Activated CD4-positive, alpha-beta T cell treated with anti-CD3 and anti-CD28 coated beads, Interleukin-2, Interleukin-4, amounts not matched to agents 100 ng/mL and 50 ng/mL, durations not matched to agents 16 hours and 8 hours (primary cell): ENCODE data around the gene ADGRL1.
"Not testable (repeated sequence)": the region's sequence is repeated elsewhere in the genome, so short reads cannot be mapped to it uniquely, and the experiment has no call there.

Experiments
- DNase-seq: peaks from one replicate; pipeline ENCODE4 v3.0.0-alpha.2; 2020; ENCODE audit warnings: low spot score

ADGRL1 gene

DNA sequence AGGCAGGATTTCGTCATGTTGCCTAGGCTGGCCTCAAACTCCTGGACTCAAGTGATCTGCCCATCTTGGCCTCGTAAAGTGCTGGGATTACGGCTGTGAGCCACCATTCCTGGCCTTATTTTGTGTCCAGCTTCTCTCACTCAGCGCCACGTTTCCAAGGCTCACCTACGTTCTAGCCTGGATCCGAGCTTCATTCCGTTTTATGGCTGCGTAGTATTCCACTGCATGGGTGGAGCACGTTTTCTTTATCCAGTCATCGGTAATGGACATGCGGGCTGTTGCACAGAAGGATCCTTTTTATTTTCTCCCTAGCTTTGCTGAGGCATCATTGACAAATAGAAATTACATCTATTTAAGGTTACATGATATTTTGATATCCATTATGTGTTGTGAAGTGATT lies 16.6 kb downstream of the ADGRL1 start:
- no peak for DNase-seq

DNA sequence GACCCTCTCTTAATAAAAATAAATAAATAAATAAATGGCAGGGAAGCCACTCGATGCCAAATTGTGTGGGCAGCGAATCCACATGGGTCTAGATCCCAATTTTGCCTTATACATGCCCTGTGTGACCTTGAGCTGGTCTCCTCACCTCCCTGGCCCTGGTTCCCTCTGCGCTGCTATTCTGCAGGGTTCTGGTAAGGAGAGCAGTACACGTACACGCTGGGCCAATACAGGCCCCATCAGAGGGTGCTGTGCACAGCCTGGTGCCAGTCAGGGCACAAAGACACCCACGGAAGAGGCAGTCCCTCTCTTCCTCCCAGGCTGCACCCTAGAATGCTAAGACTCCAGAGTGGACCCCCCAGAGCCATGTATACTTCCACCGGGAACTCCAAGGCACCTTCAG lies 17.9 kb downstream of the ADGRL1 start:
- not testable (repeated sequence) for DNase-seq

DNA sequence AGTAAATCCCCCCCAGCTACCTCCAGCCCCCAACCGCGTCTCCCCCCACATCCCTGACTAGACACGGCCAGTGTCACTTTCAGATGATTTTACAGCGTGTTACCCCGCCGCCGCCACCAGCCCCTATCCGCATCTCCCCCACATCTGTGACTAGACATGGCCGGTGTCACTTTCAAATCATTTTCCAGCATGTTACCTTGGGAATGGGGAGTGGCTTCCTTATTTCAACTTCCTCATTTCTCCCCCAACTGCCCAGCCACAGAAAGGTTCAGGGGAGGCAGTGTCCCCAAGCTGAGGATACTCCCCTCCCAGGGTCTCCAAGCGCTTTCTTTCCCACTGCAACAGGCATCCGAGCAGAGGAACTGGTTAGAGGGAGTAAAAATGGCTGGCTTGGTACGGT lies 18.4 kb downstream of the ADGRL1 start:
- DNase-seq, result no peak

DNA sequence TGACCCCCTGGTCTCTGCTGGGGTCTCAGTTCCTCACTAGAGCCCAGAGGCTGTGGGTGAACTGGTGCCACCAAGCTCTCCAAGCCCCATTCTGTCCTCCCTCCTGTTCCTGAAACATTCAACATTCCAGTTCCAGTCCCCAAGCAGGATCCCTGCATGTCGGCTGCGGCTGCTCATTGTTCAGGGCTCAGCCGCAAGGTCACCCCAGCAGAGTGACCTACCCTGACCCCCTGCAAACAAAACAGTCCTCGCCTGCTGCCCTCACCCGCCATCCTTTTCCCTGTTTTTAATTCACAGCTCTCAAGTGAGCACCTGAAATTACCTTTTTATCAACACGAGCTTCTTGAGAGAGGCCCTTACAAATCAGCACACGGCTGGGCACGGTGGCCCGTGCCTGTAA lies 19.3 kb downstream of the ADGRL1 start:
- not testable (repeated sequence) for DNase-seq

DNA sequence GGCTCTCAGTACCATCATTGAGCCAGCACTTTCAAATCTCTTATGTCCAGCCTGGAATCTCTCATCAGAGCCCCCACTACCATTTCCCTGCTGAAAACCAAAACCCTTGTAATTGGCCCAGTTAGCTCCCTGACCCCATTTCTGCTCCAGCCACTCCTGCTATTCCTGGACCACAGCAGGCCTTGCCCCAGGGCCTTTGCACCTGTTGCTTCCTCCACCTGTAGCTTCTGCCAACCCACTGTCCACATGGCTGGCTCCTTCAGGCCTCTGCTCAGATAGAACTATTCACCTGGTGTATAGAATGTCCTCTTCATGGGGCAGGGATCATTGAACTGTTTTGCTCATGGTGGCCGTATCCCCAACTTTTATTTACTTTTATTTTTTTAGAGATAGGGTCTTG lies 20.3 kb downstream of the ADGRL1 start:
- DNase-seq, result not testable (repeated sequence)

DNA sequence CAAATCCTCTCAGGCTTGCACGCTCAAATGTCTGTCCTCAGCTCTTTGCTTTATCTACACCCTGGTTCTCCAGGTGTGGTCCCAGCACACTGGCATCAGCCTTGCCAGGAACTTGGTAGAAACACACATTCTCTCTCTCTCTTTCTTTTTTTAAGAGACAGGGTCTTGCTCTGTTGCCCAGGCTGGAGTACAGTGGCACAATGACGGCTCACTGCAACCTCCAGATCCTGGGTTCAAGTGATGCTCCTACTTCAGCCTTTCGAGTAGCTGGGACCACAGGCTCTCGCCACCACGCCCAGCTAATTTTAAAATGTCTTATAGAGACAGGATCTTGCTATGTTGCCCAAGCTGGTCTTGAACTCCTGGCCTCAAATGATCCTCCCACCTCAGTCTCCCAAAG lies 20.8 kb downstream of the ADGRL1 start:
- DNase-seq, result no peak

DNA sequence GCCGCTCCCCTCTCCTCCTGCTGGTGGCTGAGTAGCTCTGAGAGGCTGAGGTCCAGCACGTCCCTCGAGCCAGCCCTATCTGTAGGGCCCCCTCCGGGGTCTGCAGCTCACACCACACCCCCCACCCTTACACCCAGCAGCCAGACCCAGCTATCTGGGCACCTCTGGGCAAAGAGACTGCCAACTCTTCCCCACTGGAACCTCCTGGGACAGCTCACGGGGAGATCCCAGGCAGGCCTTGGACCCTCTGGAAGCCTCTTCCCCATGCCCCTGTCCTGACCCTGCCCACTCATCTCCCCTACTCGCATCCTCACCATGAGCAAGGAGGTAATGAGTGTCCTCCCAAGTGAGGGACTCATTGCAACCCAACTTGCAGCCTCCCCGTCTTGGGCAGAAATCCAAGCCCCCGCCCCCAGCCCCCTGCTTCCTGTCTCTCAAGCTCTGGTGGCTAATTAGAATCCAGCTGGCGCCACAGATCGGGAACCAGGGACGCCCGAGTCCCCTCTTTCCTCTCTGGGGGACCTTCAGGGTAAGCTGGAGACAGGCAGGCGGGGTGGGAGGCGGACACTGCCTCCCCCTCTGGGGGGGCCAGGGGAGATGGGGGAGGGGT lies 22.1 kb downstream of the ADGRL1 start:
- no peak for DNase-seq

DNA sequence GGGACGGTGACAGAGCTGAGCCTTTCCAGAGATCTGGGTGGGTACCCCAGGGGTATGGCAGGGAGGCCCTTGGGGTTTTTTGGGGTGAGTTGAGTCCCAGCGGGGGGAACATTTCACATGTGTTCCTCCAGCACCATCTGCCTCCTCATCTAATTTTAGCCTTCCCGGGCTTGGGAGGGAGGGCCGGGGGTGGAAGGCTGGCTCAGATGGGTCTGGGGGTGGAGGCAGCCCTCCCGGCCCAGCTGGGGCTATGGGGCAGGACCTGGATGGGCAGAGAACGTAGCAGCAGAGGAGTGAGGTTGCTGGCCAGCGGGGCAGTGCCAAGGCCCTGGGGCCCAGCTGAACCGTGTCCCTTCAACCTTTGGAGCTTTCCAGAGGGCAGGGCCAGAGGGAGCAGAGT lies 23.5 kb downstream of the ADGRL1 start:
- DNase-seq, result no peak

DNA sequence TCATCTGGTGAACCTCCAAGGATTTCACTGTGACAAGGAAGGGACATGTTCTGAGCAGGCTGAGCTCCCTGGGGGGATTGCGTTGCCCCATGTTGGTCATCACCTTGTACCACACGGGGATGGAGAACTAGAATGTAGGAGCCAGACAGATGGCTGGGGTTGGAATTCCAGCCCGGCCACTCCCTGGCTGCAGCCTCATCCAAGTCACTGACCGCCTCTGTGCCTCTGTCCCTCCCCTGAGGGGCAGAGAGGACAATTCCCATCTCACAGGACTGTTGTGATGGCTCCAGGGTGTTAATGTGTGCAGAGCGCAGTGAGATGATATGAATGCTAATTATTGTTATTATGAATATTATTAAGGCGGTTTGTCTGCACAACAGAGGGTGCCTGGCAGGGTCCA lies 24.1 kb downstream of the ADGRL1 start:
- DNase-seq, result no peak

DNA sequence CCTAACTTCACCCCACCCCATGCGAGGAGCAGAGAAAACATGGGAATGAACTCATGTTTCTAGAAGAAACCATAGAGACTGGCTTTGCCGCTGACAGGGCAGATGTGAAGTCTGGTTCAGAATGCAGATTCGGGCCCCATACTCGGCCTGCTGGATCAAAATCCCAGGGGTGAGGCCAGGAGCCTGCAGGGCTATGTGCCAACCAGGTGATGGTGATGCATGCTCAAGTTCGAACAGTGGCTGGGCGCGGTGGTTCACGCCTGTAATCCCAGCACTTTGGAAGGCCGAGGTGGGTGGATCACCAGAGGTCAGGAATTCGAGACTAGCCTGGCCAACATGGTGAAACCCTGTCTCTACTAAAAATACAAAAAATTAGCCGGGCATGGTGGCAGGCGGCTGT lies 24.8 kb downstream of the ADGRL1 start:
- not testable (repeated sequence) for DNase-seq

DNA sequence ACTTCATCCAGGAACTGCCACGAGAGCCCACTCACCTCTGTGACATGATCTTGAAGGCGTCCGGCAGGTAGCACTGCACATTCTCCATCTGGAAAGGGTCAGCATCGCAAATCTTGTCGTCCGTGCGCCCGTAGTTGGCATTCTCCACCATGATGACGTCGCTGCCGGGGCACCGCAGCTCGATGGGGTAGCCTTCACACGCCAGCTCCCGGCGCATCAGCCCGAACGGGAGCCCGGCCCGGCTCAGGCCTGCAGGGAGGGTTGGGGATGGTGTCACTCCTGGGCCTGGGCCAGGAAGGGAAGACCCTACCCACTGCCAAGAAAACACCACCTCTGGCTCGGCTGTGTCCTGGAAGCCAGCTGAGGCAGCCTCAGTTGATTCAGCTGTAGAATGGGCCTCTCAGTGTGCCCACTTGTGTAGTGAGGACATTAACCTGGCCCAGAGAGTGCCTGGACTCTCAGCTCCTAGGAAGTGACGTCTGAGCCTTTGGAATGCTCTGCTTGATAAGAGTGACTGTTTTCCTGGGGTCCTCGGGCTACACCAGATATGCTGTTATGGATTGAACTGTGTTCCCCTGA lies 28.4 kb downstream of the ADGRL1 start:
- no peak for DNase-seq

DNA sequence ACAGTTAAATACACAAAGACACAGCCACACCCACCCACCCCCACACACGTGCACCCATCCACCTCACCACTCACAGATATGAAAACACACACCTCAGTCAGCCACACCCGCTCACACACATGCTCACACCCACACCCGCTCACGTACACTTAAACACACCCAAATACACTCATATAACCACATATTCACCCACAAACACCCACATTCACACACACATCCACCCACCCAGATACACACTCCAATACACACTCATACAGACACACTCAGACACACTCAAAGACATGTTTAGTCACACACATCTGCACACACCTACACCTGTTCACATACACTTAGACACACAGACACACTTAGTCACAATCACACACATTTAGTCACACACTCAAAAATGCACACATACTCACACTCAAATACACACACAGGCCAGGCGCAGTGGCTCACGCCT lies 30.6 kb downstream of the ADGRL1 start:
- no peak for DNase-seq

DNA sequence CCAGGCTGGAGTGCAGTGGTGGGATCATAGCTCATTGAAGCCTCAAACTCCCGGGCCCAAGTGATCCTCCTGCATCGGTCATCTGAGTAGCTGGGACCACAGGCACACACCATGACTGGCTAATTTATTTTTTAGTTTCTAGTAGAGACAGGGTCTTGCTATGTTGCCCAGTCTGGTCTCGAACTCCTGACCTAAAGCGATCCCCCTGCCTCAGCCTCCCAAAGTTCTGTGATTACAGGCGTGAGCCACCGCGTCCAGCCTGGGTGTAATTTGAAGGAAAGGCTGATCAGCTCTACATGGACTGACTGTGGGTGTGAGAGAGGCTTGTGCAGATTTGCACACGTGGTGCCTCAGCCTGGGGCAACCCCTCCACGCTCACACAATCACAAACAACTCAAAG lies 31.1 kb downstream of the ADGRL1 start:
- DNase-seq, result no peak

DNA sequence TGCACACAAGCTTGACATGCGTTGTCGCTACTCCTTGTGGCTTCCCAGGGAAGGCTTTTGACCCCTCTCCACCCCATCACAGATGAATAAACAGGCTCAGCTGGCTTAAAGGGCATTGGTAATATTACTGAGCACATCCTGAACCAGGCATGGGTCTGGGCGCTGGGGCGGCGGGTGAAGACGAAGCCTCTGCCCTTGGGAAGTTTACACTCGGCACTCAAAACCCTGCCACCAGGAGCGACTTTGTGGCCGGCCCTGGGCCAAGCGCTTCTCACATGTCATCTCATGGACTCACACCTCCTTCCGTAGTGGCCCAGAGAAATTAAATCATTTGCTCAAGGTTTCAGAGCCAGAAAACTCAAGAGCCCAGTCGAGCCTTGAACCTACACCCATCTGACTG lies 37.0 kb downstream of the ADGRL1 start:
- DNase-seq, result no peak

DNA sequence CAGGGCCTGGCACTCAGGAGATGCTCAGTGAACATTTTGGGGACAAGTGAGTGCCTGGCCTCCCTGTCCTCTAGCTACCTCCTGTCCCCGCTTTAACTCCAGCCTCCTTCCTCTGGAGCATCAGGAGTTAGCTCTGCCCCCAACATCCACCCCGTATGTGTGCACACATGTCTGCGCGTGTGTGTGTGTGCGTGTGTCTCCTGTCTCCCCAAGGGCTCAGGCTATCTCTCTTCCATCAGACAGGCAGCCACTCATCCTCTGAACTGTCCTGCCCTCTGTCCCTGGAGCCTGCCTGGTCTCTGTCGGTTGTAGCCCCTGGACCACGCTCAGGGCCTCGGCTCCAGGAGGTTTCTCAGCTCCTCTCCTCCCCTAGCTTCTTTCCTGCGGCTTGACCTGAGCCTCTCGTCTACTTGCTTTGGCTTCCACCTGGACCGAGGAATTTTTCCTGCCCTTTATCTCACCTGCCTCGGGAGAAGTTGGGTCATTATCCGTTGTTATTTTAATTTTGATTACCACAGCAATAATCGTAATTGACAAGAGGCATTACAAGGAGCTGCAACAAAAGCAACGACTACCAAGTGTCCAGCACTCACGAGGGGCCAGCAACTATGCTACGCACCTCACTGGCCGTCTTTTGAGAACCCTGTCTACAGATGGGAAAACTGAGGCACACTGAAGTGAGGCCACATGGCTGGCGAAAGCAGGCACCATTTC lies 37.6 kb downstream of the ADGRL1 start:
- no peak for DNase-seq

DNA sequence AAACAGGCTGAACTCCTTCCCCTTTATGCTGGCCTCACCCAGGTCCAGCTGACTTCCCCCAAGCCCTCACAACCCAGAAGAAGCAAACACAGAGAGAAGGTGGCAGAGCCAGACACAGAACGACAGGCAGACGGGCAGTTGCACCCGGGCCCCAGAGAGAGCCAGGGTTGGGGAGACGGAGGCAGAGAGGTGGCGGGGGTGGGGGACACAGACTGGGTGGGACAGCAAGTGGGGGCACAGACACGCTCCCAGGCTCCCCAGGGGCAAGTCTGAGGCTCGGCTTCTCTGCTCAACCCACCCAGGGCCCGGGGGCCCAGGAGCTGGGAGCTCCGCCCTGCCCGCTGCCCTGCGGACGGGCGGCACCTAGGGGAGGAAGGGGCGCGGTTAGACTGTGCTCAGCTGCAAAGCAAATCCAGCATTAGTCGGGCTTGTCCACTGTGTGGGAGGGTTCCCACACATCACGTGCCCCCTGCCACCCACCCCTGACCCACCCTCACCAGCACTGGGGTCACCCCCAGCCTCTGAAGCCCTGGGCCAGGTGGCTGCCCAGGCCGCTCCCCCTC lies 38.3 kb downstream of the ADGRL1 start:
- no peak for DNase-seq

DNA sequence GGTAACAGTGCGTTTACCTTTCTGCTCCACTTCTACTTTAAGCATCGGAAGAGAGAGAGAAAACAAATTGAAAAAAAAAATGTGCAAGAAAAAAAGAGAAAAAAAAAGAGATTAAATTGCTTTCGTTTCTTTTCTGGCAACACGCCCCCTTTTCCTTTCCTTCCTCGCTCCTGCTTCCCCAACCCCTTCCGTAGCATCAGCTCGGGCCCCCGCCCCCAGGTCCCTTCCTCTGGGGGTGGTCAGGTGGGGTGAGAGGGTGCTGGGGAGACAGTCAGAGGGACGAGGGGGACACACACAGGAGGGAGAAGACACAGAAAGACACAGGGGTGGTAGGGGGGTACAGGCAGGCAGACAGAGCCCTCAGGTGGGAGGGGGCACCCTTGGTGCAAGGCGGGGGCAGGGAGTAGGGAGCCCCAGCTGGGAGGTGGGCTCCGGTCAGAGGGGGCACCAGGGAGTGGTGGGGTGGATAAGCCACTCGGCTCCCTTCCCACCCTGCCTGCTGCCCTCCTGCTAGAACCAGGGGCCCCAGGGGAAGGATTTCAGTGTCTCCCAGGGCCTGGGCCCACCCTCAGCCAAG lies 38.9 kb downstream of the ADGRL1 start:
- no peak for DNase-seq

DNA sequence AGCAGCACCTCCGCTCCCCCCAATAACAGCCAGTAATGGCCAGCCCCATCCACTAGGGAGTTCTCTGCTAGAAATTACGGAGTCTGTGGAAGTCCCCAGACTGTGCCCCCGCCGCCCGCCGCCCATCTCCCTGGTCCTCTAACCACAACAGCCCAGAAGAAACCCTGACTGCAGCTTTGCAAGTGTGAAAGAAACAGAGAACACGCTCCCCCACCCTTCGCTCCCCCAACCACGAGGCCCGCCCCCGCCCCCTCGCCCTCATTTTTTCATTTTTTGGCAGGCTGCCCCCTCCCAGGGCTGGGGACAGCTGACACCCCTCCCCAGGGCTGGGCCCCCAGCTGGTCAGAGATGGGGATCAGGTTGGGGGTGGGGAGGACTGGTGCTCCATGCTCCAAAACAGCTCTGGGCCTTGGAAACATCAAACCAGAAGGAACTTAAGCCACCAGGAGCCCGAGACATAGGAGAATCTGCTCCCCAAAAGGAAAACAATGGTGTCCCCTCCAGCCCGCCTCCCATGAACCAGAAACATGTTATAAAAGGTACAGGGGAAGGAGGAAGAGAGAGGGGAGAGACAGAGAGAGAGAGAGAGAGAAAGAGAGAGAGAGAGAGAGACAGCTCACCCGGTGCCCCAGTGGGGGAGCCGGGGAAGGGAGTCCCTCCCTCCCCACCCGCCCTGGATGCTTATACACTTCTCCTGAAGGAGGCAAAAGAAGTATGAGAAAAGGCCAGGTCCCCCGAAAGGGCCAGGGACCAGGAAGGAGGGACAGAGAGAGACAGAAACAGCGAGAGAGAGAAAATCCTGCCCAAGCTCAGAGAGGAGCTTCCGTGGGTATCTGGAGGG lies 39.8 kb downstream of the ADGRL1 start:
- no peak for DNase-seq

DNA sequence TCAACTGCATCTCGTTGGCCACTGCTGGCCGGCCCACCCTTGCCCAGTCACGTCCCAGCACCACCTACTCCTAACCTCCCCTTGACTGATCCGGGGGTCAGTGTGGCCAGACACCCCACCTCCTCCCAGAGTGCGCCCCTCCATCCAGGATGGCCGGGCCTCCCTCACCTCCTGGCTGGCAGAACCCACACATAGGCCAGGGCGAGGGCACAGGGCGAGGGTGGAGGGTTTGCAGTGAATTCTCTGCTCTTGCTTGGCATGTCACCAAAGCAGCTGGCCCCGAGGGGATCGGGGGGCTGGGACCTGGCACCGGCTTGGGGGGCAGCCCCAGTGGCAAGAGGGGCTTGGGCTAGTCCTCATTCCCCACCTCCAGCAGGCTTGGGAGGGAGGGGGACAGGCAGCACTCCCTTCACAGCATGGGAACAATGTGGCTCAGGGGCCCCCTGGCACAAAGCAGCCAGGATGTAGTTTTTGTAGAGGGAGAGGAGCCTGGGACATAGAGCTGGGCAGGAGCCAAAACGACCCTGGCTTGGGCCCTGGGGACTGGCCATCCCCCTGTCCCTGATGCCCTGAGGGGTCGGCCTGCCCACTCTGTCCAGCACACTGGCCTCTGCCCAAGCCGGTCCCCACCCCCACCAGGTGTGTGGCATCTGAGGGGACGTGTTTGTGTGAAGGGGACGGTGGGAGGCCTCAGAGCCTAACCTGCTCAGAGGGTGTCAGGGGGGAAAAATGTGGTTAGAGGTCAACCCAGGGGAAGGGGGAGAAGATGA lies 41.1 kb downstream of the ADGRL1 start:
- DNase-seq, result no peak

DNA sequence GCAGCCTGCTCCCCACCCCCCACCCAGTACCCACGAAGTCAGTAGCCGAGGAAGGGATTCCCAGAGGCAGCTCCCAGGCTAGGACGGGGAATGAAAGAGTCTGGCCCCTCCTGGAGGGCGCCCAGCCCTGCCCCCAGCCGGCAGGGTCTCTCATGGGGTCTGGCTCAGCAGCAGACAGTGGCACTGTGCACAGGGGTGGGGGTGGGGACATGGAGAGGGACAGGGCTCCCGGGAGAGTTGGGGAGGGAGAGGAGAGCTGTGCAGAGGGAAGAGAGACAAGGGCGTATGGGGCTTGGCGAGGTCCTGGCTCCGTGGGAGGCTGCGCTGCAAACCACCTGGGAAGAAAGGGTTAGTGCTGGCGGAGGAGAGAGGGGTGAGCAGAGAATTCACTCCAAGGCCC lies 41.9 kb downstream of the ADGRL1 start:
- no peak for DNase-seq

DNA sequence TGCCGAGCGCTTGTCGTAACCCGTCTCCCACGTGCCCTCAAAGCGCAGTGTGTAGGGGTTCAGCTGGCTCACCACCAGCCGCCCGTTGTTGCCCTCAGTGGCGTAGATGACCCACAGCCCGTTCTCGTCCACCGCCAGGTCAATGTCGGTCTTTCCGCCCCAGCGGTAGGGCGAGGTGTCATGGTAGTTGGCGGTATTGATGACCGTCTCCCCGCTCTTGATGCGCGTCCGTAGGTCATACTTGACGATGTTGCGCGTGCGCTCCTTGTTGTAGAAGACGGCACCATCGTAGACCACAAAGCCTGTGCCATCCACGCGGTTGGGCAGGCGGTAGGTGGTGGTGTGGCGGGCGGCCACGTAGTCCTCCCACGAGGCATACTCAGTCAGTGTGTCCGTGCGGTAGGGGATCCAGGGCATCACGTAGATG lies 43.1 kb downstream of the ADGRL1 start:
- DNase-seq, result no peak
